ENCODE data around the gene S100A3.

Gene S100A3

GRCh38 chr1:153557877-153558276 lies 8.8 kb upstream of the S100A3 start:
- Histone ChIP-seq H3K4me1 (ENCODE audit: control insufficient read depth, low read depth, low read length) (no peaks in the 10 kb centered on the region), H3K9ac (ENCODE audit: low read length) (no peak overlapping the region), H3K9me3 (ENCODE audit: control insufficient read depth, low read depth, low read length) (no peaks in the 10 kb centered on the region), H3K27me3 (ENCODE audit: control insufficient read depth, insufficient read depth, low read length) (no peaks in the 10 kb centered on the region), H3K36me3 (ENCODE audit: control insufficient read depth, low read depth, low read length) (no peaks in the 10 kb centered on the region), H3K4me3 (ENCODE audit: low read length) (no peak overlapping the region), H3K27ac (ENCODE audit: low read length) (no peak overlapping the region)

- no peaks in the 10 kb centered on the region for H3K27me3 ChIP-seq (ENCODE audit: control insufficient read depth, insufficient read depth, low read length)
- no peaks in the 10 kb centered on the region for H3K36me3 ChIP-seq (ENCODE audit: control insufficient read depth, low read depth, low read length)
- no peak overlapping the region for H3K9ac ChIP-seq (ENCODE audit: low read length)
- no peaks in the 10 kb centered on the region for H3K4me1 ChIP-seq (ENCODE audit: control insufficient read depth, low read depth, low read length)
- H3K4me3 ChIP-seq (ENCODE audit: low read length) = no peak overlapping the region
- H3K27ac ChIP-seq (ENCODE audit: low read length) = no peak overlapping the region
- H3K9me3 ChIP-seq (ENCODE audit: control insufficient read depth, low read depth, low read length) = no peaks in the 10 kb centered on the region
These were observed 7.3 kb upstream of the S100A3 start for GRCh38 chr1:153556348-153556747.

GRCh38 chr1:153553830-153554541 lies 4.9 kb upstream of the S100A3 start:
- H3K4me3 ChIP-seq (ENCODE audit: low read length) = no peak overlapping the region
- H3K9ac ChIP-seq (ENCODE audit: low read length) = no peak overlapping the region
- H3K4me1 ChIP-seq (ENCODE audit: control insufficient read depth, low read depth, low read length) = peaks cover 5% of the 10 kb centered on the region
- no peaks in the 10 kb centered on the region for H3K27me3 ChIP-seq (ENCODE audit: control insufficient read depth, insufficient read depth, low read length)
- no peaks in the 10 kb centered on the region for H3K36me3 ChIP-seq (ENCODE audit: control insufficient read depth, low read depth, low read length)
- no peak overlapping the region for H3K27ac ChIP-seq (ENCODE audit: low read length)
- no peaks in the 10 kb centered on the region for H3K9me3 ChIP-seq (ENCODE audit: control insufficient read depth, low read depth, low read length)

- no peaks in the 10 kb centered on the region for H3K27me3 ChIP-seq (ENCODE audit: control insufficient read depth, insufficient read depth, low read length)
- H3K36me3 ChIP-seq (ENCODE audit: control insufficient read depth, low read depth, low read length) = no peaks in the 10 kb centered on the region
- no peaks in the 10 kb centered on the region for H3K9me3 ChIP-seq (ENCODE audit: control insufficient read depth, low read depth, low read length)
- H3K4me1 ChIP-seq (ENCODE audit: control insufficient read depth, low read depth, low read length) = peaks cover 5% of the 10 kb centered on the region
- H3K4me3 ChIP-seq (ENCODE audit: low read length) = no peak overlapping the region
- H3K9ac ChIP-seq (ENCODE audit: low read length) = no peak overlapping the region
- no peak overlapping the region for H3K27ac ChIP-seq (ENCODE audit: low read length)
These were observed 4.0 kb upstream of the S100A3 start for GRCh38 chr1:153553096-153553495.

GRCh38 chr1:153552335-153552734 lies 3.3 kb upstream of the S100A3 start:
- no peak overlapping the region for H3K27ac ChIP-seq (ENCODE audit: low read length)
- peaks cover 5% of the 10 kb centered on the region for H3K4me1 ChIP-seq (ENCODE audit: control insufficient read depth, low read depth, low read length)
- no peaks in the 10 kb centered on the region for H3K36me3 ChIP-seq (ENCODE audit: control insufficient read depth, low read depth, low read length)

GRCh38 chr1:153550827-153551500 lies 1.9 kb upstream of the S100A3 start:
- no peaks in the 10 kb centered on the region for H3K27me3 ChIP-seq (ENCODE audit: control insufficient read depth, insufficient read depth, low read length)
- H3K4me3 ChIP-seq (ENCODE audit: low read length) = no peak overlapping the region
- peaks cover 5% of the 10 kb centered on the region for H3K4me1 ChIP-seq (ENCODE audit: control insufficient read depth, low read depth, low read length)
- H3K27ac ChIP-seq (ENCODE audit: low read length) = no peak overlapping the region
- H3K36me3 ChIP-seq (ENCODE audit: control insufficient read depth, low read depth, low read length) = no peaks in the 10 kb centered on the region
- no peaks in the 10 kb centered on the region for H3K9me3 ChIP-seq (ENCODE audit: control insufficient read depth, low read depth, low read length)
- H3K9ac ChIP-seq (ENCODE audit: low read length) = no peak overlapping the region

More at GRCh38 chr1:153552335-153552734, 3.3 kb upstream of the S100A3 start:
- Histone ChIP-seq H3K4me3 (ENCODE audit: low read length) (no peak overlapping the region), H3K27me3 (ENCODE audit: control insufficient read depth, insufficient read depth, low read length) (no peaks in the 10 kb centered on the region), H3K9me3 (ENCODE audit: control insufficient read depth, low read depth, low read length) (no peaks in the 10 kb centered on the region), H3K9ac (ENCODE audit: low read length) (no peak overlapping the region)

GRCh38 chr1:153550398-153550758 lies 1.3 kb upstream of the S100A3 start:
- H3K4me1 ChIP-seq (ENCODE audit: control insufficient read depth, low read depth, low read length) = peaks cover 10% of the 10 kb centered on the region
- no peaks in the 10 kb centered on the region for H3K9me3 ChIP-seq (ENCODE audit: control insufficient read depth, low read depth, low read length)
- no peaks in the 10 kb centered on the region for H3K27me3 ChIP-seq (ENCODE audit: control insufficient read depth, insufficient read depth, low read length)
- no peak overlapping the region for H3K27ac ChIP-seq (ENCODE audit: low read length)
- H3K36me3 ChIP-seq (ENCODE audit: control insufficient read depth, low read depth, low read length) = no peaks in the 10 kb centered on the region
- H3K4me3 ChIP-seq (ENCODE audit: low read length) = no peak overlapping the region
- H3K9ac ChIP-seq (ENCODE audit: low read length) = no peak overlapping the region

GRCh38 chr1:153549741-153550397 lies 811 bp upstream of the S100A3 start:
- peaks cover 15% of the 10 kb centered on the region for H3K4me1 ChIP-seq (ENCODE audit: control insufficient read depth, low read depth, low read length)
- H3K36me3 ChIP-seq (ENCODE audit: control insufficient read depth, low read depth, low read length) = no peaks in the 10 kb centered on the region
- no peak overlapping the region for H3K4me3 ChIP-seq (ENCODE audit: low read length)
- H3K9ac ChIP-seq (ENCODE audit: low read length) = no peak overlapping the region
- no peak overlapping the region for H3K27ac ChIP-seq (ENCODE audit: low read length)
- no peaks in the 10 kb centered on the region for H3K27me3 ChIP-seq (ENCODE audit: control insufficient read depth, insufficient read depth, low read length)
- H3K9me3 ChIP-seq (ENCODE audit: control insufficient read depth, low read depth, low read length) = no peaks in the 10 kb centered on the region

- Histone ChIP-seq H3K9ac (ENCODE audit: low read length) (no peak overlapping the region), H3K27ac (ENCODE audit: low read length) (no peak overlapping the region), H3K36me3 (ENCODE audit: control insufficient read depth, low read depth, low read length) (no peaks in the 10 kb centered on the region), H3K4me3 (ENCODE audit: low read length) (no peak overlapping the region), H3K4me1 (ENCODE audit: control insufficient read depth, low read depth, low read length) (peaks cover 21% of the 10 kb centered on the region), H3K27me3 (ENCODE audit: control insufficient read depth, insufficient read depth, low read length) (no peaks in the 10 kb centered on the region), H3K9me3 (ENCODE audit: control insufficient read depth, low read depth, low read length) (no peaks in the 10 kb centered on the region)
These were observed 1.2 kb downstream of the S100A3 start for GRCh38 chr1:153547560-153548551.

GRCh38 chr1:153546796-153547559 lies 2.1 kb downstream of the S100A3 start:
- H3K9ac ChIP-seq (ENCODE audit: low read length) = no peak overlapping the region
- H3K9me3 ChIP-seq (ENCODE audit: control insufficient read depth, low read depth, low read length) = no peaks in the 10 kb centered on the region
- H3K27me3 ChIP-seq (ENCODE audit: control insufficient read depth, insufficient read depth, low read length) = no peaks in the 10 kb centered on the region
- H3K27ac ChIP-seq (ENCODE audit: low read length) = no peak overlapping the region
- H3K4me3 ChIP-seq (ENCODE audit: low read length) = no peak overlapping the region
- no peaks in the 10 kb centered on the region for H3K36me3 ChIP-seq (ENCODE audit: control insufficient read depth, low read depth, low read length)
- peaks cover 21% of the 10 kb centered on the region for H3K4me1 ChIP-seq (ENCODE audit: control insufficient read depth, low read depth, low read length)
